Activated T-cell treated with anti-CD3 and anti-CD28 coated beads, Interleukin-2, amount 50 U/mL, for 24 hours (primary cell): ENCODE measurements around the gene ADAM17.

ENCODE experiments used
- DNase-seq: peaks from one replicate; pipeline ENCODE4 v3.0.0-alpha.2; 2020
- H3K27ac Mint-ChIP-seq: 2 replicates; pipeline ENCODE4 v1.8.0; 2020; ENCODE audit warnings: mild to moderate bottlenecking, mixed read lengths
- H3K27me3 Mint-ChIP-seq: 2 replicates; pipeline ENCODE4 v1.8.0; 2020; ENCODE audit warnings: mixed read lengths
- H3K36me3 Mint-ChIP-seq: 2 replicates; pipeline ENCODE4 v1.8.0; 2020; ENCODE audit warnings: low read depth, mixed read lengths
- H3K4me1 Mint-ChIP-seq: 2 replicates; pipeline ENCODE4 v1.8.0; 2020; ENCODE audit warnings: low read depth, mixed read lengths
- H3K4me3 Mint-ChIP-seq: 2 replicates; pipeline ENCODE4 v1.8.0; 2020; ENCODE audit warnings: mild to moderate bottlenecking, moderate library complexity, mixed read lengths
- H3K9me3 Mint-ChIP-seq: 2 replicates; pipeline ENCODE4 v1.8.0; 2020; ENCODE audit warnings: mixed read lengths

The ADAM17 gene

GRCh38 chr2:9478526-9478925 lies 77.1 kb downstream of the ADAM17 start:
- no peaks in the 10 kb centered on the region for H3K9me3 Mint-ChIP-seq
- peak overlapping the region; percentile 68 for H3K27ac Mint-ChIP-seq
- H3K27me3 Mint-ChIP-seq, result no peaks in the 10 kb centered on the region
- H3K4me3 Mint-ChIP-seq, result no peak overlapping the region
- peaks cover 53% of the 10 kb centered on the region for H3K4me1 Mint-ChIP-seq
- DNase-seq, result no peak
- peaks cover 85% of the 10 kb centered on the region for H3K36me3 Mint-ChIP-seq

GRCh38 chr2:9477914-9478313 lies 77.7 kb downstream of the ADAM17 start:
- no peak for DNase-seq
- Mint-ChIP-seq H3K36me3 (peaks cover 86% of the 10 kb centered on the region), H3K4me1 (peaks cover 59% of the 10 kb centered on the region), H3K27me3 (no peaks in the 10 kb centered on the region), H3K27ac (peak overlapping the region; percentile 68), H3K9me3 (no peaks in the 10 kb centered on the region), H3K4me3 (no peak overlapping the region)

GRCh38 chr2:9474361-9475057 lies 81.1 kb downstream of the ADAM17 start, which contains the start of gene IAH1:
Gene IAH1, plus strand, starts transcription at chr2:9474551. Its CDS starts 16 bp downstream, at chr2:9474567.
- Mint-ChIP-seq H3K9me3 (no peaks in the 10 kb centered on the region), H3K4me3 (peak within 1 kb of the TSS; percentile 83), H3K27ac (peak within 1 kb of the TSS; percentile 92), H3K36me3 (peaks cover 87% of the 10 kb centered on the region), H3K4me1 (peaks cover 51% of the 10 kb centered on the region), H3K27me3 (no peaks in the 10 kb centered on the region)
- DNase-seq, result peak; percentile 86

DNA sequence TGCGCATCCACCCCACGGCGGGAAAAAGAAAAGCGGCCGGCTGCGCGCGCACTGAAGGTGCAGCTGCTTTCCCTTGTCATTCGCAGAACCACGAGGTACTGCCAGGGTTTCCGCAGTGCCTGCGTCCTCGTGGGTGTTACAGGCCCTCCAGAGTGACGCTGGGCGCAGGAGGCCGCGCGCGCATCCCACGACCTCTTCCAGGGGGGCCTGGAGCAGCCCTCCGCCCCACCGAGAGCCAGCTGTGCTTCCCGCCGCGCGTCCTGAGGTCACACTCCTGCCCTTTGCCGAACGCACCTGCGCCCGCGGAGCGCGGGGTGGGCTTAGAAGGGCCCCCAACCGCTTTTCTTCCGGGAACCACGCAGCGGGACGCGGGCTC lies 81.7 kb downstream of the ADAM17 start:
- DNase-seq, result no peak
- H3K4me1 Mint-ChIP-seq, result peaks cover 47% of the 10 kb centered on the region
- no peaks in the 10 kb centered on the region for H3K27me3 Mint-ChIP-seq
- H3K4me3 Mint-ChIP-seq, result peak overlapping the region; percentile 78
- peak overlapping the region; percentile 92 for H3K27ac Mint-ChIP-seq
- peaks cover 87% of the 10 kb centered on the region for H3K36me3 Mint-ChIP-seq
- no peaks in the 10 kb centered on the region for H3K9me3 Mint-ChIP-seq

- no peaks in the 10 kb centered on the region for H3K27me3 Mint-ChIP-seq
- no peaks in the 10 kb centered on the region for H3K9me3 Mint-ChIP-seq
- H3K4me3 Mint-ChIP-seq, result peak overlapping the region; percentile 78
- peak; percentile 77 for DNase-seq
- peak overlapping the region; percentile 92 for H3K27ac Mint-ChIP-seq
- peaks cover 87% of the 10 kb centered on the region for H3K36me3 Mint-ChIP-seq
- H3K4me1 Mint-ChIP-seq, result peaks cover 42% of the 10 kb centered on the region
Measured at GRCh38 chr2:9473308-9473984, 82.2 kb downstream of the ADAM17 start.

- H3K4me3 Mint-ChIP-seq, result no peak overlapping the region
- H3K27me3 Mint-ChIP-seq, result no peaks in the 10 kb centered on the region
- H3K36me3 Mint-ChIP-seq, result peaks cover 85% of the 10 kb centered on the region
- no peak for DNase-seq
- H3K27ac Mint-ChIP-seq, result no peak overlapping the region
- peaks cover 33% of the 10 kb centered on the region for H3K4me1 Mint-ChIP-seq
- no peaks in the 10 kb centered on the region for H3K9me3 Mint-ChIP-seq
Measured at GRCh38 chr2:9472511-9472910, 83.1 kb downstream of the ADAM17 start.

DNA sequence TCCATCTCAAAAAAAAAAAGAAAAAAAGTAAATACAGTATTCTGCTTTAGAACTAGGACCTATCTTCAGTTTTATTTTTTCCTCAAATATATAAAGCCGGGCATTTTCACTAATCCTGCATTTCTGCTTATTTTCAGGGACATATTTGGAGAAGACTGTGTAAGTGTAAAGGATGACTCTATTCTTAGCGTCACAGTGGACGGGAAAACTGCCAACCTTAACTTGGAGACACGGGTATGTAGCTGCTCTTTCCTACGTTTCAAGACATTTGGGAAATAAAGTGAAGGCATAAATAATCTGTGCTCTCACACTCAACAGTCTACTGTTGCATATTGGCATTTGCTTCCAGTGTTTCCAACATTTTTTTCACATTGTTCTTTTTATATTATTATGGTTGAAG lies 84.4 kb downstream of the ADAM17 start:
- H3K27me3 Mint-ChIP-seq, result no peaks in the 10 kb centered on the region
- no peak overlapping the region for H3K27ac Mint-ChIP-seq
- H3K36me3 Mint-ChIP-seq, result peaks cover 83% of the 10 kb centered on the region
- DNase-seq, result no peak
- H3K9me3 Mint-ChIP-seq, result no peaks in the 10 kb centered on the region
- no peak overlapping the region for H3K4me3 Mint-ChIP-seq
- H3K4me1 Mint-ChIP-seq, result peaks cover 20% of the 10 kb centered on the region

GRCh38 chr2:9467687-9468086 lies 87.9 kb downstream of the ADAM17 start:
- Mint-ChIP-seq H3K27me3 (no peaks in the 10 kb centered on the region), H3K4me3 (no peak overlapping the region), H3K9me3 (no peaks in the 10 kb centered on the region), H3K4me1 (peaks cover 10% of the 10 kb centered on the region), H3K27ac (no peak overlapping the region), H3K36me3 (peaks cover 85% of the 10 kb centered on the region)
- DNase-seq, result no peak

DNA sequence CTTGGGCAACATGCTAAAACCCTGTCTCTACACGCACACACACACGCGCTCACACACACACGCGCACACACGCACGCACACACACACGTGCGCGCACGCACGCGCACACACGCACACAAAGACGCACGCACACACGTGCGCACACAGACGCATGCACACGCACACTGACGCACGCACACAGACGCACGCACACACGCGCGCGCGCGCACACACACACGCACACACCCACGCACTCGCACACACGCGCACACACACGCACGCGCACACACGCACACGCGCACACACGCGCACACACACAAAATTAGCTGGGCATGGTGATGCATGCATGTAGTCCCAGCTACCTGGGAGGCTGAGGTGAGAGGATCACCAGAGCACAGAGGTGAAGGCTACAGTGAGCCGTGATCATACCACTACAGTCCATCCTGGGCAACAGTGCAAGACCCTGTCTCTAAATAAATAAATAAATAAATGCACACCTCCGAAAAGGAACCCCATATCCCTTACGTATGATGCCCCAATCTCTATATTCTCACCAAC lies 89.4 kb downstream of the ADAM17 start:
- Mint-ChIP-seq H3K27me3 (no peaks in the 10 kb centered on the region), H3K36me3 (peaks cover 83% of the 10 kb centered on the region), H3K4me1 (peaks cover 10% of the 10 kb centered on the region)

GRCh38 chr2:9465170-9465569 lies 90.5 kb downstream of the ADAM17 start:
- DNase-seq, result no peak
- Mint-ChIP-seq H3K4me1 (peaks cover 10% of the 10 kb centered on the region), H3K9me3 (no peaks in the 10 kb centered on the region), H3K4me3 (no peak overlapping the region), H3K27ac (no peak overlapping the region), H3K36me3 (peaks cover 84% of the 10 kb centered on the region), H3K27me3 (no peaks in the 10 kb centered on the region)

More for the DNA sequence above, 89.4 kb downstream of the ADAM17 start:
- no peak overlapping the region for H3K4me3 Mint-ChIP-seq
- no peak overlapping the region for H3K27ac Mint-ChIP-seq
- no peak for DNase-seq
- no peaks in the 10 kb centered on the region for H3K9me3 Mint-ChIP-seq

DNA sequence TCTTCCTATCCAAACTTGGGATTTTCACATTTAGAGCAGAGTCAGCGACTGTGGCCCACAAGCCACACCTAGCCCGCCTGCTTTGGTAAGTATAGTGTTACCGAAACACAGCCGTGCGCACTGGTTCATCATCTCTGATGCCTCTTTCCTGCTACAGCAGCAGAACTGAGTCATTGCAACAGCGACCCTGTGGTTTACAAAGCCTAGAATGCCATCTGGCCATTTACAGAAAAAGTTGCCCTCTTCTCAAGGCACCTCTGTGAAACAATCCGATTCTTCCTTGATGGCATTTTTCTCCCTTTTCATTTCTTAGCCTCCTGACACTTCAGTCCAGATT lies 92.0 kb downstream of the ADAM17 start:
- peak overlapping the region; percentile 45 for H3K27ac Mint-ChIP-seq
- peaks cover 10% of the 10 kb centered on the region for H3K4me1 Mint-ChIP-seq
- H3K36me3 Mint-ChIP-seq, result peaks cover 82% of the 10 kb centered on the region
- no peaks in the 10 kb centered on the region for H3K9me3 Mint-ChIP-seq
- no peak overlapping the region for H3K4me3 Mint-ChIP-seq
- no peaks in the 10 kb centered on the region for H3K27me3 Mint-ChIP-seq
- no peak for DNase-seq

DNA sequence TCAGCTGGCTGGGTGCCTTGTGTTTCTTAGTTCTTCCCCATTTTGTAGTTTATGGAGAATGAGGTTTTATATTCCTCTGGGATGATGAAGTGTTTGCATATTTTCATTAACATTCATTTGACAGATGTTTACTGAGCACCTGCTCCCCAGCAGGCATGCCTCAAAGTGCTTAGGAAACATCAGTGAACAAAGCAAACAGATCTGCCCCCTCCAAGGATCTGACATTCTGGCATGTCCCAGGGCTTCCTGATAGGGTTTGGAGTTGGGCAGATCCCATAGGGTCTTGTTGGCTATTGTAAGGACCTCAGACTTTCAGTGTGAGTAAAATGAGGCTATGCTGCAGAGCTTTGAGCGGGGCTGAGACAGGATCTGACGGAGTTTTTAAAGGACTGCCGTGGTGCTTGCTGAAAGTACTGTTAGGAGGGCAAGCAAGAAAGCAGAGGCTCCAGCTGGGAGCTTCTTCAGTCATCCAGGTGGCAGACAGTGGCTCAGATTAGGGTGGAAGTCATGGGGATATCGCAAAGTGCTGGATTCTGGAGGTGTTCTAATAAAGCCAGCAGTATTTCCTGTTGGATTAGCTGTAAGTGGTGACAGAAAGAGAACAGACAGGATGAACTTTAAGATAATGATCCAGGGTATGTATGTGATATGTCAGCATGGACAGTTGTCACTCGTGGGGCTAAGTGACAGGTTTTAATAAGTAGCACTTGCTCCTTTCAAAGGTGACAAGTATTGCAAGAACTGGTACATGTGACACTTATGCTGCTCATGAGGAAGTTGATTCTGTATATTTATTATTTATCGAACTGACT lies 92.5 kb downstream of the ADAM17 start:
- Mint-ChIP-seq H3K4me3 (no peak overlapping the region), H3K9me3 (no peaks in the 10 kb centered on the region), H3K27ac (peak overlapping the region; percentile 74), H3K27me3 (no peaks in the 10 kb centered on the region), H3K36me3 (peaks cover 82% of the 10 kb centered on the region), H3K4me1 (peaks cover 10% of the 10 kb centered on the region)
- no peak for DNase-seq

DNA sequence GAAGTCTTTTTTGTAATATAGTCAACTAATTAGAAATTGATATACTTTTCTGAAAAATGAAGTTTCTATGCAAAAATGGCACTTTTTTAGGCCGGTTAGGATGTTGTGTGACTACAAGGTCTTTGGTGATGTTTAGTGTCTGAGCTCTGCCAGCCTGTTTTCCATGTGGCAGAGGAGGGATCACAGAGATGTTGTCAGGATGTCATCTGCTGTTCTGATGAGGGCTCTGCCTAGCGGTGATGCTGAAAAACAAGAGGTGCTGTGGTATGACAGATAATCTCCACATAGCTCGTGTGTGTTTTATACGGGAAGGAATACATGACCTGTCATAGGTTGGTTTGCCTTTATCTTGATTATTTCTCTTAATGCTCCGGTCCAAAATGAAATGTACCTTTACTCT lies 93.3 kb downstream of the ADAM17 start:
- H3K36me3 Mint-ChIP-seq, result peaks cover 85% of the 10 kb centered on the region
- DNase-seq, result no peak
- peak overlapping the region; percentile 33 for H3K27ac Mint-ChIP-seq
- no peak overlapping the region for H3K4me3 Mint-ChIP-seq
- H3K4me1 Mint-ChIP-seq, result peaks cover 10% of the 10 kb centered on the region
- H3K27me3 Mint-ChIP-seq, result no peaks in the 10 kb centered on the region
- H3K9me3 Mint-ChIP-seq, result no peaks in the 10 kb centered on the region

DNA sequence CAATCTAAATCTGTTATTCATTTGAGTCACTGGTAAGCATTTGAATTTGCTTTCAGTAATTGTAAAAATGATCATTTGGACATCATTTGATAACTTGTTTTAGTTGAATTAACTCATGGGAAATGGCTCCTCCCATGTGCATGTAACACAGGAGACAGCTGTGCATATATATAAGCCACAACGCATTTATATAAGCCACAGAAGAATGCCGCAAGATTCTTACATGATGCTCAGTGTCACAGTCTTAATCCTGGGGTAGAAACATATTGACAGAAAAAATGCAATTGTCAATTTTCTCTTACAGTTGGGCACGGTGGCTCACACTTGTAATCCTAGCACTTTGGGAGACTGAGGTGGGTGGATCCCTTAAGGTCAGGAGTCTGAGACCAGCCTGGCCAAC lies 94.6 kb downstream of the ADAM17 start:
- no peaks in the 10 kb centered on the region for H3K9me3 Mint-ChIP-seq
- H3K27ac Mint-ChIP-seq, result no peak overlapping the region
- H3K27me3 Mint-ChIP-seq, result no peaks in the 10 kb centered on the region
- DNase-seq, result no peak
- H3K4me3 Mint-ChIP-seq, result no peak overlapping the region
- peaks cover 84% of the 10 kb centered on the region for H3K36me3 Mint-ChIP-seq
- peaks cover 10% of the 10 kb centered on the region for H3K4me1 Mint-ChIP-seq
